Osteocyte (in vitro differentiated cells): Measurements from ENCODE around the gene TDRD1. TPM values are rescaled to one million over a fixed set of nuclear protein-coding genes. Genes with fewer than 3 reads are reported as not detected.
"Not testable (repeated sequence)": the region's sequence is repeated elsewhere in the genome, so short reads cannot be mapped to it uniquely, and the experiment has no call there.

Source experiments
- DNase-seq: peaks from one replicate; pipeline ENCODE4 v3.0.0; 2021; ENCODE audit warnings: mixed read lengths; ENCODE audit not compliant: unreplicated experiment; ENCODE audit errors: extremely low spot score
- H3K27ac Mint-ChIP-seq: one replicate; pipeline ENCODE4 v1.8.0; 2021; ENCODE audit warnings: mild to moderate bottlenecking, mixed read lengths; ENCODE audit not compliant: unreplicated experiment
- H3K27me3 Mint-ChIP-seq: one replicate; pipeline ENCODE4 v1.8.0; 2021; ENCODE audit warnings: mixed read lengths; ENCODE audit not compliant: unreplicated experiment
- H3K36me3 Mint-ChIP-seq: one replicate; pipeline ENCODE4 v1.8.0; 2021; ENCODE audit warnings: mixed read lengths; ENCODE audit not compliant: unreplicated experiment
- H3K4me1 Mint-ChIP-seq: one replicate; pipeline ENCODE4 v1.8.0; 2021; ENCODE audit warnings: mixed read lengths; ENCODE audit not compliant: unreplicated experiment
- H3K4me3 Mint-ChIP-seq: one replicate; pipeline ENCODE4 v1.8.0; 2021; ENCODE audit warnings: mild to moderate bottlenecking, moderate library complexity, mixed read lengths; ENCODE audit not compliant: unreplicated experiment
- H3K9me3 Mint-ChIP-seq: one replicate; pipeline ENCODE4 v1.8.0; 2021; ENCODE audit warnings: mixed read lengths; ENCODE audit not compliant: unreplicated experiment
- CTCF ChIP-seq: fragments of 200-600 bp; sonication (generic); IDR thresholded peaks from 2 replicates; pipeline ENCODE4 v1.5.0; 2021; ENCODE audit warnings: antibody characterized with exemption, mild to moderate bottlenecking, moderate library complexity
- long read RNA-seq: library from polyadenylated mRNA; unstranded; transcript quantifications from one replicate; pipeline ENCODE4 v2.0.0, GENCODE V29; 2021
- total RNA-seq: library from RNA; stranded (reverse); gene quantifications from 2 replicates; pipeline ENCODE4 v1.2.1, GENCODE V29; 2021

The TDRD1 gene
- total RNA-seq: not detected in 2 replicates
- long read RNA-seq: 0 reads

GRCh38 chr10:114179148-114179547 lies at the start of gene TDRD1:
Gene TDRD1 (plus strand): TSS chr10:114179353. CDS start chr10:114187832, 8,479 bp downstream.
- Mint-ChIP-seq H3K4me3 (no peak within 1 kb of the TSS), H3K36me3 (no peaks in the 10 kb centered on the region), H3K4me1 (peaks cover 21% of the 10 kb centered on the region), H3K27me3 (peaks cover 2% of the 10 kb centered on the region), H3K27ac (no peak within 1 kb of the TSS), H3K9me3 (no peaks in the 10 kb centered on the region)
- no peak for TF ChIP-seq CTCF
- DNase-seq: no peak

- H3K4me3 Mint-ChIP-seq: no peak overlapping the region
- peaks cover 61% of the 10 kb centered on the region for H3K36me3 Mint-ChIP-seq
These were observed 48.1 kb upstream of the TDRD1 start for GRCh38 chr10:114131094-114131493.

GRCh38 chr10:114135476-114135875 lies 43.7 kb upstream of the TDRD1 start:
- no peaks in the 10 kb centered on the region for H3K4me1 Mint-ChIP-seq

More at GRCh38 chr10:114131094-114131493, 48.1 kb upstream of the TDRD1 start:
- no peak for DNase-seq
- Mint-ChIP-seq H3K27ac (no peak overlapping the region), H3K9me3 (no peaks in the 10 kb centered on the region), H3K4me1 (no peaks in the 10 kb centered on the region), H3K27me3 (no peaks in the 10 kb centered on the region)
- TF ChIP-seq CTCF: no peak

GRCh38 chr10:114138581-114138980 lies 40.6 kb upstream of the TDRD1 start:
- Mint-ChIP-seq H3K4me1 (no peaks in the 10 kb centered on the region), H3K9me3 (no peaks in the 10 kb centered on the region), H3K27me3 (no peaks in the 10 kb centered on the region), H3K27ac (no peak overlapping the region), H3K4me3 (no peak overlapping the region), H3K36me3 (peaks cover 37% of the 10 kb centered on the region)
- no peak for DNase-seq
- TF ChIP-seq CTCF: no peak

More at GRCh38 chr10:114135476-114135875, 43.7 kb upstream of the TDRD1 start:
- Mint-ChIP-seq H3K9me3 (no peaks in the 10 kb centered on the region), H3K27ac (no peak overlapping the region), H3K4me3 (no peak overlapping the region), H3K36me3 (peaks cover 47% of the 10 kb centered on the region), H3K27me3 (no peaks in the 10 kb centered on the region)
- DNase-seq: no peak
- TF ChIP-seq CTCF: no peak

GRCh38 chr10:114140036-114140435 lies 39.1 kb upstream of the TDRD1 start:
- no peak for TF ChIP-seq CTCF
- no peak overlapping the region for H3K27ac Mint-ChIP-seq
- H3K4me3 Mint-ChIP-seq: no peak overlapping the region
- no peaks in the 10 kb centered on the region for H3K9me3 Mint-ChIP-seq
- H3K4me1 Mint-ChIP-seq: no peaks in the 10 kb centered on the region
- DNase-seq: no peak
- H3K36me3 Mint-ChIP-seq: peaks cover 34% of the 10 kb centered on the region
- H3K27me3 Mint-ChIP-seq: no peaks in the 10 kb centered on the region

- not testable (repeated sequence) for H3K4me1 Mint-ChIP-seq, H3K4me3 Mint-ChIP-seq, H3K27ac Mint-ChIP-seq, H3K27me3 Mint-ChIP-seq, DNase-seq, H3K9me3 Mint-ChIP-seq
- H3K36me3 Mint-ChIP-seq: peaks cover 33% of the 10 kb centered on the region
These were observed 38.3 kb upstream of the TDRD1 start for GRCh38 chr10:114140827-114141226.
